ENCODE data around the gene ABCC11. TPM values are rescaled to one million over a fixed set of nuclear protein-coding genes. Genes with fewer than 3 reads are reported as not detected.
A peak's percentile ranks its signal among the peaks of the same experiment; 100 is the strongest.

Gene ABCC11
- total and polyA plus RNA-seq, 2 of the 13 experiments (the other 11 are each of a cell fraction or from before 2014, with no cell fraction given): 1.0 to 1.4 TPM

GRCh38 chr16:48203974-48204824 lies 43.1 kb downstream of the ABCC11 start:
- DNase-seq (ENCODE audit: low spot score): peak; percentile 96
- peak overlapping the region; percentile 87 for H3K4me2 ChIP-seq (ENCODE audit: low read depth, low read length)
- under 1% methylated on average over 7 of the region's 8 CpGs for WGBS (ENCODE audit: low lambda C conversion rate)
- peak overlapping the region; percentile 57 to 61 (median 58) for H3K4me3 ChIP-seq (replicated peaks in 1 of 3; ENCODE audit: insufficient read depth in 1 of 3, low read depth in 2 of 3, low read length in 3 of 3)
- H4K20me1 ChIP-seq (ENCODE audit: insufficient read depth, low read length): no peaks in the 10 kb centered on the region
- peak; percentile 97 for ATAC-seq
- FAIRE-seq: peak; percentile 100
- peaks cover 65% of the 10 kb centered on the region for H3K4me1 ChIP-seq (ENCODE audit: insufficient read depth, low read length)
- ChIA-PET POLR2A (interaction anchor here (0.6 to 3.6 kb wide), 9 partner anchors 9 to 1571 kb away, joined by 3 to 36 read pairs (median 5); no protein-coding TSS in a partner anchor), CTCF (ENCODE audit: low intra/inter-chr PET ratio, low total read pairs) (no interaction called here)
- intact Hi-C loops (cut with micrococcal nuclease; ENCODE audit: unreplicated experiment): loop anchor here (1.0 to 2.0 kb wide), 2 partner anchors 27 to 39 kb away; no protein-coding TSS in a partner anchor
- H3K79me2 ChIP-seq (ENCODE audit: insufficient read depth, low read length): no peaks in the 10 kb centered on the region
- in situ Hi-C loops (cut with HindIII; ENCODE audit: extremely low pct_ligation_motif_present, low pct_unique_long_range_greater_than_20kb): no loop called here
- H2AFZ ChIP-seq (ENCODE audit: low read length): peak overlapping the region; percentile 36
- no peaks in the 10 kb centered on the region for H3K36me3 ChIP-seq (replicated peaks in 1 of 2; ENCODE audit: control insufficient read depth in 1 of 2, insufficient read depth in 2 of 2, low read length in 2 of 2)
- peak overlapping the region; percentile 58 for H3K9ac ChIP-seq (ENCODE audit: insufficient read depth, low read depth, low read length)
- no TSS peak for BruUV-seq (replicated peaks)
- no peaks in the 10 kb centered on the region for H3K9me3 ChIP-seq (ENCODE audit: low read length)
- peak overlapping the region; percentile 89 for H3K27ac ChIP-seq (ENCODE audit: extremely low read length, insufficient read depth, low read length)
- H3K27me3 ChIP-seq (ENCODE audit: control insufficient read depth in 1 of 2, insufficient read depth in 2 of 2, low read length in 2 of 2): no peaks in the 10 kb centered on the region
- TF ChIP-seq ZFP36L2 (CRISPR knock-in tag; IDR thresholded peaks at IDR 0.05) (no peak), ZNF367 (CRISPR knock-in tag; IDR thresholded peaks at IDR 0.05; ENCODE audit: borderline replicate concordance) (no peak), SKI (IDR thresholded peaks at IDR 0.05; ENCODE audit: partially characterized antibody) (peak; percentile 88), ZNF121 (CRISPR knock-in tag; IDR thresholded peaks at IDR 0.05) (peak; percentile 92), ZBTB3 (CRISPR knock-in tag; IDR thresholded peaks at IDR 0.05; ENCODE audit: borderline replicate concordance, low read depth) (no peak), ZNF674 (CRISPR knock-in tag; IDR thresholded peaks at IDR 0.05; ENCODE audit: low read depth) (no peak), BHLHE40 (IDR thresholded peaks at IDR 0.05; ENCODE audit: low read length) (no peak), PLSCR1 (CRISPR knock-in tag; IDR thresholded peaks at IDR 0.05; ENCODE audit: borderline replicate concordance) (no peak), BCLAF1 (IDR thresholded peaks at IDR 0.05) (no peak), ARID2 (CRISPR knock-in tag; IDR thresholded peaks at IDR 0.05; ENCODE audit: borderline replicate concordance) (no peak; the same call in 1 of the 2 replicates), ZFX (CRISPR knock-in tag; IDR thresholded peaks at IDR 0.05; ENCODE audit: low read depth) (no peak), ZNF609 (CRISPR knock-in tag; IDR thresholded peaks at IDR 0.05; ENCODE audit: borderline replicate concordance) (peak; percentile 89; the same call in 1 of the 2 replicates), ZNF468 (CRISPR knock-in tag; IDR thresholded peaks at IDR 0.05) (no peak), MXD1 (CRISPR knock-in tag; IDR thresholded peaks at IDR 0.05) (no peak)

Measured in HepG2 (cell line).